Measurements from ENCODE around the gene APOBEC3F. TPM values are rescaled to one million over a fixed set of nuclear protein-coding genes. Genes with fewer than 3 reads are reported as not detected.

The APOBEC3F gene
- polyA plus RNA-seq, 1 of the 3 experiments (the other 2 are of a cell fraction), result 3.8 TPM

- WGBS (ENCODE audit: low lambda C conversion rate), result 91% methylated on average over 8 of the region's 14 CpGs
Observed at GRCh38 chr22:39094717-39095389, 54.2 kb downstream of the APOBEC3F start.

GRCh38 chr22:39095971-39096370, 55.3 kb downstream of the APOBEC3F start:
- no CpG with 5 or more reads among the region's 3 CpGs for WGBS (ENCODE audit: low lambda C conversion rate)
- H3K4me2 ChIP-seq, result no peak overlapping the region
- H3K27ac ChIP-seq (ENCODE audit: low read depth in 2 of 2, low read length in 1 of 2), result no peak overlapping the region
- no peaks in the 10 kb centered on the region for H4K20me1 ChIP-seq (ENCODE audit: insufficient read depth)
- no peaks in the 10 kb centered on the region for H3K9me3 ChIP-seq
- H3K27me3 ChIP-seq (ENCODE audit: insufficient read depth), result no peaks in the 10 kb centered on the region
- POLR2A ChIA-PET, result no interaction called here
- H3K36me3 ChIP-seq (replicated peaks in 1 of 2; ENCODE audit: control insufficient read depth in 1 of 2, insufficient read depth in 2 of 2, low read length in 1 of 2), result no peaks in the 10 kb centered on the region
- no peaks in the 10 kb centered on the region for H3K79me2 ChIP-seq (ENCODE audit: insufficient read depth)
- no peak overlapping the region for H3K4me3 ChIP-seq (ENCODE audit: low read depth in 2 of 2, low read length in 1 of 2)
- H2AFZ ChIP-seq (ENCODE audit: low read depth), result no peak overlapping the region
- no peaks in the 10 kb centered on the region for H3F3A ChIP-seq (replicated peaks; ENCODE audit: insufficient read depth)
- H3K9ac ChIP-seq, result no peak overlapping the region
- no peaks in the 10 kb centered on the region; a peak in 1 of 4 replicates for H3K4me1 ChIP-seq (ENCODE audit: control insufficient read depth in 1 of 2, insufficient read depth in 2 of 2, low read depth in 1 of 2, low read length in 1 of 2)
- CTCF ChIA-PET, result no interaction called here
- no peaks in the 10 kb centered on the region for H3K9me2 ChIP-seq
- no peak for TF ChIP-seq YY1 (IDR thresholded peaks at IDR 0.05; ENCODE audit: low read depth)
- no peak for TF ChIP-seq EZH2phosphoT487 (IDR thresholded peaks at IDR 0.05; ENCODE audit: borderline replicate concordance, low read depth)
- TF ChIP-seq CTCF (IDR thresholded peaks at IDR 0.05), result no peak
- TF ChIP-seq USF2 (IDR thresholded peaks at IDR 0.05; ENCODE audit: borderline replicate concordance, low read depth, low read length), result no peak
- no peak for TF ChIP-seq POLR2AphosphoS5 (IDR thresholded peaks at IDR 0.05; ENCODE audit: low read depth, low read length)
- no peak for TF ChIP-seq FOSL2 (IDR thresholded peaks at IDR 0.05; ENCODE audit: borderline replicate concordance, low read depth)
- TF ChIP-seq FOXM1 (IDR thresholded peaks at IDR 0.05; ENCODE audit: low read depth), result no peak
- TF ChIP-seq FOXJ3 (CRISPR knock-in tag; IDR thresholded peaks at IDR 0.05), result no peak
- no peak for TF ChIP-seq NFIC (IDR thresholded peaks at IDR 0.05; ENCODE audit: borderline replicate concordance)
- no peak for TF ChIP-seq SMC3 (IDR thresholded peaks at IDR 0.05; ENCODE audit: low read depth, low read length)
- TF ChIP-seq MEF2A (IDR thresholded peaks at IDR 0.05; ENCODE audit: borderline replicate concordance, low read depth), result no peak
- TF ChIP-seq RCOR1 (IDR thresholded peaks at IDR 0.05; ENCODE audit: low read length), result no peak
- no peak for TF ChIP-seq PBX3 (IDR thresholded peaks at IDR 0.05)
- no peak for TF ChIP-seq MXI1 (IDR thresholded peaks at IDR 0.05; ENCODE audit: low read depth, low read length)
- no peak for TF ChIP-seq ZBTB33 (IDR thresholded peaks at IDR 0.05; ENCODE audit: borderline replicate concordance, low read depth)
- TF ChIP-seq SIN3A (IDR thresholded peaks at IDR 0.05; ENCODE audit: borderline replicate concordance, low read depth, low read length), result no peak
- TF ChIP-seq CHD2 (IDR thresholded peaks at IDR 0.05; ENCODE audit: low read length, partially characterized antibody), result no peak
- no peak for TF ChIP-seq MAX (IDR thresholded peaks at IDR 0.05; ENCODE audit: low read depth)
- no peak for TF ChIP-seq GATA2 (CRISPR knock-in tag; IDR thresholded peaks at IDR 0.05)
- TF ChIP-seq RFX5 (IDR thresholded peaks at IDR 0.05; ENCODE audit: low read length), result no peak
- DNase-seq, result no peak

More at GRCh38 chr22:39094717-39095389, 54.2 kb downstream of the APOBEC3F start:
- H3K9me2 ChIP-seq, result no peaks in the 10 kb centered on the region
- POLR2A ChIA-PET, result no interaction called here
- TF ChIP-seq GABPA (IDR thresholded peaks at IDR 0.05; ENCODE audit: low read depth) (no peak), TCF12 (IDR thresholded peaks at IDR 0.05) (no peak)
- H3K4me1 ChIP-seq (ENCODE audit: control insufficient read depth in 1 of 2, insufficient read depth in 2 of 2, low read depth in 1 of 2, low read length in 1 of 2), result no peaks in the 10 kb centered on the region; a peak in 1 of 4 replicates
- H3K9ac ChIP-seq, result no peak overlapping the region
- no peaks in the 10 kb centered on the region for H3K27me3 ChIP-seq (ENCODE audit: insufficient read depth)
- DNase-seq, result no peak
- H2AFZ ChIP-seq (ENCODE audit: low read depth), result no peak overlapping the region
- CTCF ChIA-PET, result no interaction called here
- H3K9me3 ChIP-seq, result no peaks in the 10 kb centered on the region
- no peaks in the 10 kb centered on the region for H3F3A ChIP-seq (replicated peaks; ENCODE audit: insufficient read depth)
- H3K79me2 ChIP-seq (ENCODE audit: insufficient read depth), result no peaks in the 10 kb centered on the region
- no peak overlapping the region for H3K4me3 ChIP-seq (ENCODE audit: low read depth in 2 of 2, low read length in 1 of 2)
- no peak overlapping the region for H3K27ac ChIP-seq (ENCODE audit: low read depth in 2 of 2, low read length in 1 of 2)
- no peaks in the 10 kb centered on the region for H4K20me1 ChIP-seq (ENCODE audit: insufficient read depth)
- no peaks in the 10 kb centered on the region for H3K36me3 ChIP-seq (replicated peaks in 1 of 2; ENCODE audit: control insufficient read depth in 1 of 2, insufficient read depth in 2 of 2, low read length in 1 of 2)
- no peak overlapping the region for H3K4me2 ChIP-seq
